Liver (tissue), 9 donors: Measurements from ENCODE around the gene CCNYL1. TPM values are rescaled to one million over a fixed set of nuclear protein-coding genes. Genes with fewer than 3 reads are reported as not detected.

ENCODE experiments used
- DNase-seq: peaks from one replicate; pipeline ENCODE4 v3.0.0-alpha.2; 2017; ENCODE audit warnings: low spot score
- H3K27ac ChIP-seq, 2 donors: one replicate each; pipeline ENCODE4 v1.7.0; 2013; ENCODE audit warnings: inconsistent platforms in 2 of 2, low read length in 2 of 2, control low read depth in 1 of 2, low read depth in 1 of 2, mild to moderate bottlenecking in 1 of 2
- H3K27me3 ChIP-seq, 4 donors: one replicate each; pipeline versions ENCODE4 v1.6.1 to v1.7.0; 2013; ENCODE audit warnings: low read length in 3 of 4, inconsistent platforms in 1 of 4, mild to moderate bottlenecking in 1 of 4, moderate library complexity in 1 of 4; ENCODE audit not compliant: control insufficient read depth in 4 of 4, insufficient read depth in 4 of 4
- H3K36me3 ChIP-seq, 4 donors: one replicate each; pipeline versions ENCODE4 v1.6.1 to v1.7.0; 2013; ENCODE audit warnings: low read length in 3 of 4, mild to moderate bottlenecking in 3 of 4, low read depth in 1 of 4, moderate library complexity in 1 of 4; ENCODE audit not compliant: control insufficient read depth in 4 of 4, insufficient read depth in 3 of 4
- H3K4me1 ChIP-seq, 4 donors: one replicate each; pipeline versions ENCODE4 v1.6.1 to v1.7.0; 2013; ENCODE audit warnings: low read length in 3 of 4, mild to moderate bottlenecking in 3 of 4, moderate library complexity in 1 of 4; ENCODE audit not compliant: control insufficient read depth in 4 of 4, insufficient read depth in 4 of 4
- H3K4me3 ChIP-seq, 3 donors: one replicate each; pipeline versions ENCODE4 v1.6.1 to v1.7.0; 2013; ENCODE audit warnings: low read length in 3 of 3, control low read depth in 1 of 3, low read depth in 1 of 3, mild to moderate bottlenecking in 1 of 3
- H3K9ac ChIP-seq, 2 donors: one replicate each; pipeline ENCODE4 v1.7.0; 2013; ENCODE audit warnings: low read length in 2 of 2, mild to moderate bottlenecking in 2 of 2, moderate library complexity in 2 of 2, control low read depth in 1 of 2, low read depth in 1 of 2
- H3K9me3 ChIP-seq, 4 donors: one replicate each; pipeline versions ENCODE4 v1.6.1 to v1.7.0; 2013; ENCODE audit warnings: low read length in 3 of 4; ENCODE audit not compliant: control insufficient read depth in 4 of 4
- CTCF ChIP-seq: fragments of 150-350 bp; IDR thresholded peaks from 2 replicates; pipeline ENCODE4 v1.5.1; 2017; ENCODE audit warnings: improper control_type of control experiment, low read depth, low read length; ENCODE audit not compliant: missing input control
- EGR1 ChIP-seq, 2 donors: IDR thresholded peaks; 2 replicates each; pipeline ENCODE4 v1.6.1; 2016 to 2018; ENCODE audit warnings: antibody characterized with exemption in 2 of 2, low read depth in 2 of 2
- FOXA1 ChIP-seq: IDR thresholded peaks from 2 replicates; pipeline ENCODE4 v1.6.1; 2016; ENCODE audit warnings: antibody characterized with exemption
- FOXA2 ChIP-seq: IDR thresholded peaks from 2 replicates; pipeline ENCODE4 v1.6.1; 2016; ENCODE audit warnings: antibody characterized with exemption
- GABPA ChIP-seq, 2 donors: IDR thresholded peaks in 1 of 2; conservative IDR thresholded peaks in 1 of 2; 2 replicates each; pipeline ENCODE4 v1.6.1; 2016; ENCODE audit warnings: antibody characterized with exemption in 2 of 2, mild to moderate bottlenecking in 1 of 2, moderate library complexity in 1 of 2
- HNF4A ChIP-seq, 2 donors: conservative IDR thresholded peaks; 2 replicates each; pipeline ENCODE4 v1.6.1; 2016; ENCODE audit warnings: antibody characterized with exemption in 2 of 2, mild to moderate bottlenecking in 2 of 2
- HNF4G ChIP-seq: IDR thresholded peaks from 2 replicates; pipeline ENCODE4 v1.6.1; 2016; ENCODE audit warnings: antibody characterized with exemption
- JUND ChIP-seq, 2 donors: IDR thresholded peaks; 2 replicates each; pipeline ENCODE4 v1.6.1; 2016; ENCODE audit warnings: antibody characterized with exemption in 2 of 2
- NR2F2 ChIP-seq: IDR thresholded peaks from 2 replicates; pipeline ENCODE4 v1.6.1; 2016; ENCODE audit warnings: antibody characterized with exemption
- RAD21 ChIP-seq, 2 donors: IDR thresholded peaks; 2 replicates each; pipeline ENCODE4 v1.6.1; 2016; ENCODE audit warnings: antibody characterized with exemption in 2 of 2, mild to moderate bottlenecking in 2 of 2
- REST ChIP-seq: IDR thresholded peaks from 2 replicates; pipeline ENCODE4 v1.6.1; 2016; ENCODE audit warnings: antibody characterized with exemption, mild to moderate bottlenecking
- RXRA ChIP-seq, 2 donors: IDR thresholded peaks; 2 replicates each; pipeline ENCODE4 v1.6.1; 2017 to 2018; ENCODE audit warnings: antibody characterized with exemption in 2 of 2, mild to moderate bottlenecking in 1 of 2
- SP1 ChIP-seq: IDR thresholded peaks from 2 replicates; pipeline ENCODE4 v1.6.1; 2018; ENCODE audit warnings: antibody characterized with exemption, mild to moderate bottlenecking
- TAF1 ChIP-seq: conservative IDR thresholded peaks from 2 replicates; pipeline ENCODE4 v1.6.1; 2016; ENCODE audit warnings: antibody characterized with exemption, mild to moderate bottlenecking
- YY1 ChIP-seq: IDR thresholded peaks from 2 replicates; pipeline ENCODE4 v1.6.1; 2016; ENCODE audit warnings: antibody characterized with exemption, mild to moderate bottlenecking
- WGBS: extraction: QIAGEN DNeasy Blood & Tissue Kit; methylation state at CpG from one replicate; pipeline ENCODE4 v1.1.7; 2013; 5-methylcytosine and 5-hydroxymethylcytosine counted together
- polyA plus RNA-seq, 2 donors: library from polyadenylated mRNA; stranded (reverse) in 1 of 2; unstranded in 1 of 2; fragments of 200-250 nt in 1 of 2; fragments of >200 nt in 1 of 2; fragmentation: Nextera tagmentation in 1 of 2; extraction: Ambion mirVana in 1 of 2; gene quantifications; one replicate each; pipeline versions ENCODE4 v1.2.1 to v1.2.3, GENCODE V29; 2013 to 2015
- total RNA-seq, 2 donors: library from RNA; depleted of rRNA; stranded (reverse); fragments of >200 nt; gene quantifications; one replicate each; pipeline ENCODE4 v1.2.3, GENCODE V29; 2014
- TF ChIP-seq, protein P1 (sequence below): IDR thresholded peaks from 2 replicates; pipeline ENCODE4 v1.6.1; 2016; ENCODE audit warnings: antibody characterized with exemption
- TF ChIP-seq, protein P2 (sequence below): IDR thresholded peaks from 2 replicates; pipeline ENCODE4 v1.6.1; 2016; ENCODE audit warnings: antibody characterized with exemption
- TF ChIP-seq, protein P3 (sequence below): IDR thresholded peaks from 2 replicates; pipeline ENCODE4 v1.6.1; 2016; ENCODE audit warnings: antibody characterized with exemption
- donor health status: healthy.
- donor health status: healthy.
- donor health status: healthy.
- donor health status: healthy.
- donor health status: healthy.

The CCNYL1 gene
- total and polyA plus RNA-seq, 4 donors, result 5.8 to 9.3 (median 8.2) TPM

DNA sequence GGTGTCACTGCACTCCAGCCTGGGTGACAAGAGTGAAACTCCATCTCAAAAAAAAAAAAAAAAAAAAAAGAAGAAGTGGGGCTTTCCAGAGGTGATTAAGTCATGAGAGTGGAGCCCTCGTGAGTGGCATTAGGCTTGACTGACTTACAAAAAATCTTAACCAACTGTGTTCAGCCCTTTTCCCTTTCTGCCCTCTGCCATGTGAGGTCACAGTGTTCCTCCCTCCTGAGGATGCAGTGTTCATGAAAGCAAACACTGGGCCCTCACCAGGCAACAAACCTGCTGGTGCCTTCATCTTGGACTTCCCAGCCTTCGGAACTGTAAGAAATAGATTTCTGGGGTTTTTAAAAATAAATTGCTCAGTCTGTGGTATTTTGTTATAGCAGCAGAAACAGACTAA lies 49.2 kb upstream of the CCNYL1 start:
- DNase-seq, result no peak

GRCh38 chr2:207663870-207664545 lies 47.4 kb upstream of the CCNYL1 start:
- 78% methylated on average over 5 of the region's 5 CpGs for WGBS
- no peak overlapping the region for H3K27ac ChIP-seq

More for the DNA sequence above, 49.2 kb upstream of the CCNYL1 start:
- Histone ChIP-seq H3K9ac (no peak overlapping the region), H3K27me3 (no peaks in the 10 kb centered on the region), H3K9me3 (no peaks in the 10 kb centered on the region), H3K4me3 (no peak overlapping the region), H3K4me1 (no peaks in the 10 kb centered on the region), H3K36me3 (no peaks in the 10 kb centered on the region), H3K27ac (no peak overlapping the region)
- TF ChIP-seq RXRA (IDR thresholded peaks at IDR 0.05) (no peak), JUND (IDR thresholded peaks at IDR 0.05) (no peak), TAF1 (no peak), RAD21 (IDR thresholded peaks at IDR 0.05) (no peak), FOXA2 (no peak)
- 83% methylated on average over 2 of the region's 2 CpGs for WGBS

More at GRCh38 chr2:207663870-207664545, 47.4 kb upstream of the CCNYL1 start:
- TF ChIP-seq, protein P1, sequence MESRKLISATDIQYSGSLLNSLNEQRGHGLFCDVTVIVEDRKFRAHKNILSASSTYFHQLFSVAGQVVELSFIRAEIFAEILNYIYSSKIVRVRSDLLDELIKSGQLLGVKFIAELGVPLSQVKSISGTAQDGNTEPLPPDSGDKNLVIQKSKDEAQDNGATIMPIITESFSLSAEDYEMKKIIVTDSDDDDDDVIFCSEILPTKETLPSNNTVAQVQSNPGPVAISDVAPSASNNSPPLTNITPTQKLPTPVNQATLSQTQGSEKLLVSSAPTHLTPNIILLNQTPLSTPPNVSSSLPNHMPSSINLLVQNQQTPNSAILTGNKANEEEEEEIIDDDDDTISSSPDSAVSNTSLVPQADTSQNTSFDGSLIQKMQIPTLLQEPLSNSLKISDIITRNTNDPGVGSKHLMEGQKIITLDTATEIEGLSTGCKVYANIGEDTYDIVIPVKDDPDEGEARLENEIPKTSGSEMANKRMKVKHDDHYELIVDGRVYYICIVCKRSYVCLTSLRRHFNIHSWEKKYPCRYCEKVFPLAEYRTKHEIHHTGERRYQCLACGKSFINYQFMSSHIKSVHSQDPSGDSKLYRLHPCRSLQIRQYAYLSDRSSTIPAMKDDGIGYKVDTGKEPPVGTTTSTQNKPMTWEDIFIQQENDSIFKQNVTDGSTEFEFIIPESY, result no peak
- TF ChIP-seq TAF1 (no peak), SP1 (no peak), JUND (IDR thresholded peaks at IDR 0.05) (no peak), RAD21 (IDR thresholded peaks at IDR 0.05) (no peak), CTCF (no peak), NR2F2 (no peak), FOXA2 (no peak), EGR1 (IDR thresholded peaks at IDR 0.05; ENCODE audit: low read depth in 2 of 2) (no peak), FOXA1 (no peak), RXRA (IDR thresholded peaks at IDR 0.05) (no peak), HNF4A (conservative IDR thresholded peaks at IDR 0.05) (no peak), REST (no peak), HNF4G (no peak), GABPA (IDR thresholded peaks at IDR 0.05 in 1 of 2, conservative IDR thresholded peaks at IDR 0.05 in 1 of 2) (no peak), YY1 (no peak)
- TF ChIP-seq, protein P2, sequence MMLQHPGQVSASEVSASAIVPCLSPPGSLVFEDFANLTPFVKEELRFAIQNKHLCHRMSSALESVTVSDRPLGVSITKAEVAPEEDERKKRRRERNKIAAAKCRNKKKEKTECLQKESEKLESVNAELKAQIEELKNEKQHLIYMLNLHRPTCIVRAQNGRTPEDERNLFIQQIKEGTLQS, result no peak
- TF ChIP-seq, protein P3, sequence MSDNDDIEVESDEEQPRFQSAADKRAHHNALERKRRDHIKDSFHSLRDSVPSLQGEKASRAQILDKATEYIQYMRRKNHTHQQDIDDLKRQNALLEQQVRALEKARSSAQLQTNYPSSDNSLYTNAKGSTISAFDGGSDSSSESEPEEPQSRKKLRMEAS, result no peak
- peaks cover 0 to 1% (median 0%) of the 10 kb centered on the region in 4 donors for H3K4me1 ChIP-seq
- no peaks in the 10 kb centered on the region for H3K9me3 ChIP-seq
- no peak for DNase-seq
- H3K27me3 ChIP-seq, result no peaks in the 10 kb centered on the region
- H3K4me3 ChIP-seq, result no peak overlapping the region
- H3K9ac ChIP-seq, result no peak overlapping the region
- no peaks in the 10 kb centered on the region for H3K36me3 ChIP-seq
